Sigmoid colon (tissue), 4 donors: ENCODE data around the gene SPATA3.

Source experiments
- CTCF ChIP-seq, 4 experiments: fragments of 450-650 bp in 3 of 4; fragments of 200-600 bp in 1 of 4; IDR thresholded peaks; one replicate each; pipeline ENCODE4 v1.5.1; 2016 to 2019; ENCODE audit warnings: antibody characterized with exemption in 4 of 4, mild to moderate bottlenecking in 3 of 4, moderate library complexity in 2 of 4
- POLR2A ChIP-seq, 2 donors: fragments of 450-650 bp; IDR thresholded peaks; one replicate each; pipeline ENCODE4 v1.6.1; 2016; ENCODE audit warnings: antibody characterized with exemption in 2 of 2, mild to moderate bottlenecking in 2 of 2, moderate library complexity in 2 of 2
- POLR2AphosphoS5 ChIP-seq, 4 donors: sonication (generic); formaldehyde crosslinking; IDR thresholded peaks; one replicate each; pipeline ENCODE4 v1.6.1; 2017; ENCODE audit warnings: antibody characterized with exemption in 4 of 4

GRCh38 chr2:231017231-231017598 is 21.3 kb downstream of the SPATA3 start:
- TF ChIP-seq CTCF (IDR thresholded peaks at IDR 0.05), result no peak
- no peak for TF ChIP-seq POLR2A (IDR thresholded peaks at IDR 0.05)
- no peak for TF ChIP-seq POLR2AphosphoS5 (IDR thresholded peaks at IDR 0.05)
